Smooth muscle cell of bladder (primary cell): ENCODE data around the gene AP1S1. TPM values are rescaled to one million over a fixed set of nuclear protein-coding genes. Genes with fewer than 3 reads are reported as not detected.

Experiments used
- total RNA-seq: library from RNA; depleted of rRNA; stranded (reverse); fragments of >200 nt; gene quantifications from 2 replicates; pipeline ENCODE4 v1.2.3, GENCODE V29; 2014

The AP1S1 gene
- total RNA-seq = 167 and 187 TPM in 2 replicates

GRCh38 chr7:101153969-101154692 lies at the start of gene AP1S1:
Gene AP1S1 (plus strand): TSS chr7:101154476. CDS start chr7:101154515, 39 bp downstream.

GRCh38 chr7:101126651-101127459 lies 27.4 kb upstream of the AP1S1 start, which contains the start of gene SERPINE1:
Gene SERPINE1 (plus strand): TSS chr7:101127104. CDS start chr7:101128394, 1,290 bp downstream.

GRCh38 chr7:101165075-101165957 lies 11.0 kb downstream of the AP1S1 start, which contains the start of gene VGF:
Gene VGF (minus strand): TSS chr7:101165569. CDS start chr7:101164843, 726 bp downstream.

GRCh38 chr7:101180130-101180755 lies 26.0 kb downstream of the AP1S1 start, which contains the start of gene NAT16:
Gene NAT16 (minus strand): TSS chr7:101180293. CDS start chr7:101174807, 5,486 bp downstream.

GRCh38 chr7:101200862-101201599 lies 46.8 kb downstream of the AP1S1 start, which contains the start of gene MOGAT3:
Gene MOGAT3 (minus strand): TSS chr7:101201036. CDS start chr7:101200854, 182 bp downstream.

Other genes starting within 250 kb of the AP1S1 start
- gene MUC3A, start 204.9 kb upstream of the AP1S1 start, total RNA-seq = not detected in 2 replicates
- gene MUC12, start 184.9 kb upstream of the AP1S1 start, total RNA-seq = 0.57 and 0.92 TPM in 2 replicates
- gene MUC17, start 134.4 kb upstream of the AP1S1 start, total RNA-seq = under 0.01 TPM in 1 of 2 replicates, not detected in the other
- 21.6 and 22.3 TPM in 2 replicates for gene TRIM56, start 69.0 kb upstream of the AP1S1 start, total RNA-seq
- gene SERPINE1, start 27.4 kb upstream of the AP1S1 start, total RNA-seq = 233 and 240 TPM in 2 replicates
- 0.14 and 0.18 TPM in 2 replicates for gene VGF, start 11.1 kb downstream of the AP1S1 start, total RNA-seq
- gene NAT16, start 25.8 kb downstream of the AP1S1 start, total RNA-seq = not detected in 2 replicates
- not detected in 2 replicates for gene MOGAT3, start 46.6 kb downstream of the AP1S1 start, total RNA-seq
- 64.4 and 114 TPM in 2 replicates for gene PLOD3, start 63.1 kb downstream of the AP1S1 start, total RNA-seq
- gene ZNHIT1, start 63.7 kb downstream of the AP1S1 start, total RNA-seq = 108 and 109 TPM in 2 replicates
- 1.8 and 2.6 TPM in 2 replicates for gene CLDN15, start 83.3 kb downstream of the AP1S1 start, total RNA-seq
- 227 and 306 TPM in 2 replicates for gene FIS1, start 90.6 kb downstream of the AP1S1 start, total RNA-seq
- 24.0 and 29.8 TPM in 2 replicates for gene IFT22, start 167.3 kb downstream of the AP1S1 start, total RNA-seq
- gene COL26A1, start 208.4 kb downstream of the AP1S1 start, total RNA-seq = not detected in 2 replicates